ENCODE results near the gene LLGL2. TPM values are rescaled to one million over a fixed set of nuclear protein-coding genes. Genes with fewer than 3 reads are reported as not detected.

Gene LLGL2
- total RNA-seq, 1 experiment from 2014 or later = 156 TPM

- Histone ChIP-seq H3K4me3 (no peak overlapping the region), H3F3A (ENCODE audit: insufficient read depth, low read depth) (no peaks in the 10 kb centered on the region), H2AFZ (no peak overlapping the region), H3K9me3 (ENCODE audit: insufficient read depth, low read depth) (no peaks in the 10 kb centered on the region), H3K79me2 (ENCODE audit: low read depth) (no peaks in the 10 kb centered on the region), H4K20me1 (ENCODE audit: insufficient read depth) (peaks cover 9% of the 10 kb centered on the region), H3K27me3 (ENCODE audit: insufficient read depth, low read depth) (no peaks in the 10 kb centered on the region), H3K36me3 (ENCODE audit: low read depth) (no peaks in the 10 kb centered on the region), H3K4me2 (no peak overlapping the region), H3K9me2 (ENCODE audit: insufficient read depth) (no peaks in the 10 kb centered on the region), H3K27ac (no peak overlapping the region), H3K4me1 (replicated peaks; ENCODE audit: insufficient read depth) (no peaks in the 10 kb centered on the region)
- intact Hi-C loops (cut with micrococcal nuclease; ENCODE audit: unreplicated experiment) = no loop called here
- ChIA-PET POLR2A (ENCODE audit: unreplicated experiment) (no interaction called here), CTCF (no interaction called here)
- BruUV-seq (replicated peaks) = no TSS peak
- no peak for DNase-seq
- no peak for TF ChIP-seq EZH2 (IDR thresholded peaks at IDR 0.05; ENCODE audit: low read depth)
- no peak for TF ChIP-seq CTCF (conservative IDR thresholded peaks at IDR 0.05)
Measured at GRCh38 chr17:75485688-75486087, 39.8 kb upstream of the LLGL2 start.

GRCh38 chr17:75486151-75486550, 39.3 kb upstream of the LLGL2 start:
- H3K79me2 ChIP-seq (ENCODE audit: low read depth) = no peaks in the 10 kb centered on the region
- no peak overlapping the region for H3K4me3 ChIP-seq
- no peaks in the 10 kb centered on the region for H3K36me3 ChIP-seq (ENCODE audit: low read depth)
- no peak overlapping the region for H2AFZ ChIP-seq
- H4K20me1 ChIP-seq (ENCODE audit: insufficient read depth) = peaks cover 9% of the 10 kb centered on the region
- BruUV-seq (replicated peaks) = no TSS peak
- POLR2A ChIA-PET (ENCODE audit: unreplicated experiment) = no interaction called here
- no peaks in the 10 kb centered on the region for H3K27me3 ChIP-seq (ENCODE audit: insufficient read depth, low read depth)
- DNase-seq = no peak
- CTCF ChIA-PET = interaction anchor here (0.6 kb wide), 1 partner anchor 197 kb away, joined by 4 read pairs; the partner anchor contains the start of gene SLC25A19
- no peaks in the 10 kb centered on the region for H3F3A ChIP-seq (ENCODE audit: insufficient read depth, low read depth)
- H3K9me3 ChIP-seq (ENCODE audit: insufficient read depth, low read depth) = no peaks in the 10 kb centered on the region
- H3K4me2 ChIP-seq = no peak overlapping the region
- no peak overlapping the region for H3K27ac ChIP-seq
- H3K9me2 ChIP-seq (ENCODE audit: insufficient read depth) = no peaks in the 10 kb centered on the region
- intact Hi-C loops (cut with micrococcal nuclease; ENCODE audit: unreplicated experiment) = no loop called here
- H3K4me1 ChIP-seq (replicated peaks; ENCODE audit: insufficient read depth) = no peaks in the 10 kb centered on the region
- TF ChIP-seq EZH2 (IDR thresholded peaks at IDR 0.05; ENCODE audit: low read depth) (no peak), CTCF (conservative IDR thresholded peaks at IDR 0.05) (no peak)

- H3K79me2 ChIP-seq (ENCODE audit: low read depth) = no peaks in the 10 kb centered on the region
- DNase-seq = no peak
- H3K36me3 ChIP-seq (ENCODE audit: low read depth) = no peaks in the 10 kb centered on the region
- no peak overlapping the region for H3K4me3 ChIP-seq
- H2AFZ ChIP-seq = no peak overlapping the region
- CTCF ChIA-PET = interaction anchor here (0.6 kb wide), 1 partner anchor 198 kb away, joined by 4 read pairs; the partner anchor contains the start of gene SLC25A19
- H3K27ac ChIP-seq = no peak overlapping the region
- peaks cover 9% of the 10 kb centered on the region for H4K20me1 ChIP-seq (ENCODE audit: insufficient read depth)
- H3K4me2 ChIP-seq = no peak overlapping the region
- no peak for TF ChIP-seq EZH2 (IDR thresholded peaks at IDR 0.05; ENCODE audit: low read depth)
- TF ChIP-seq CTCF (conservative IDR thresholded peaks at IDR 0.05) = no peak
- POLR2A ChIA-PET (ENCODE audit: unreplicated experiment) = no interaction called here
- H3K4me1 ChIP-seq (replicated peaks; ENCODE audit: insufficient read depth) = no peaks in the 10 kb centered on the region
- no peaks in the 10 kb centered on the region for H3K9me3 ChIP-seq (ENCODE audit: insufficient read depth, low read depth)
- H3K9me2 ChIP-seq (ENCODE audit: insufficient read depth) = no peaks in the 10 kb centered on the region
- BruUV-seq (replicated peaks) = no TSS peak
- no peaks in the 10 kb centered on the region for H3K27me3 ChIP-seq (ENCODE audit: insufficient read depth, low read depth)
- intact Hi-C loops (cut with micrococcal nuclease; ENCODE audit: unreplicated experiment) = no loop called here
- H3F3A ChIP-seq (ENCODE audit: insufficient read depth, low read depth) = no peaks in the 10 kb centered on the region
Measured at GRCh38 chr17:75486951-75487350, 38.5 kb upstream of the LLGL2 start.

All from PC-9 (cell line).